ENCODE measurements around the gene KRT73.

GRCh38 chr12:52564582-52564981 is 53.8 kb downstream of the KRT73 start:
- TF ChIP-seq CTCF (IDR thresholded peaks at IDR 0.05), result no peak
- no peak for TF ChIP-seq POLR2A (IDR thresholded peaks at IDR 0.05)
